ENCODE results near the gene SHKBP1. TPM values are rescaled to one million over a fixed set of nuclear protein-coding genes. Genes with fewer than 3 reads are reported as not detected.

SHKBP1 gene
- total and polyA plus RNA-seq, 10 of the 15 experiments (the other 5 are each of a cell fraction or from before 2014, with no cell fraction given) = 2.3 to 123 (median 67.0) TPM

GRCh38 chr19:40605216-40605971 lies 28.7 kb downstream of the SHKBP1 start (continued):
- TF ChIP-seq MAX (IDR thresholded peaks at IDR 0.05; ENCODE audit: low read depth, low read length) (peak; percentile 59), PML (IDR thresholded peaks at IDR 0.05; ENCODE audit: low read length) (no peak), ZNF687 (IDR thresholded peaks at IDR 0.05) (peak; percentile 80), SUZ12 (IDR thresholded peaks at IDR 0.05; ENCODE audit: unreplicated experiment) (no peak), ZNF384 (IDR thresholded peaks at IDR 0.05; ENCODE audit: borderline replicate concordance, low read depth, low read length) (no peak), RBBP5 (conservative IDR thresholded peaks at IDR 0.05) (no peak), MXI1 (IDR thresholded peaks at IDR 0.05; ENCODE audit: low read depth, low read length) (peak; percentile 77), IKZF2 (IDR thresholded peaks at IDR 0.05) (peak in 1 of 2 experiments; percentile 27; a peak in 2 of 4 replicates), BACH1 (IDR thresholded peaks at IDR 0.05; ENCODE audit: borderline replicate concordance) (peak; percentile 18; the same call in 1 of the 2 replicates), ZNF207 (IDR thresholded peaks at IDR 0.05; ENCODE audit: borderline replicate concordance) (peak; percentile 69; the same call in 1 of the 2 replicates), RB1 (IDR thresholded peaks at IDR 0.05; ENCODE audit: borderline replicate concordance) (0 out of 2 replicates have a peak, but pooled peaks have one; percentile 33), PBX3 (IDR thresholded peaks at IDR 0.05; ENCODE audit: insufficient replicate concordance, low read depth, low read length) (no peak), TCF12 (IDR thresholded peaks at IDR 0.05; ENCODE audit: low read depth, low read length) (0 out of 2 replicates have a peak, but pooled peaks have one; percentile 22), NFXL1 (IDR thresholded peaks at IDR 0.05; ENCODE audit: borderline replicate concordance) (0 out of 2 replicates have a peak, but pooled peaks have one; percentile 41), RFX5 (IDR thresholded peaks at IDR 0.05; ENCODE audit: low read depth, low read length) (no peak), BHLHE40 (IDR thresholded peaks at IDR 0.05; ENCODE audit: borderline replicate concordance in 1 of 2, low read depth in 2 of 2, low read length in 1 of 2) (peak in 1 of 2 experiments; percentile 59; a peak in 2 of 4 replicates), ZBTB4 (CRISPR knock-in tag; IDR thresholded peaks at IDR 0.05) (no peak), GATAD2B (conservative IDR thresholded peaks at IDR 0.05; ENCODE audit: low read depth) (peak; percentile 88), POLR2A (IDR thresholded peaks at IDR 0.05; ENCODE audit: low read depth, low read length) (peak; percentile 52; the same call in 1 of the 2 replicates), YBX1 (IDR thresholded peaks at IDR 0.05) (no peak), CREB1 (IDR thresholded peaks at IDR 0.05; ENCODE audit: low read depth) (0 out of 2 replicates have a peak, but pooled peaks have one; percentile 13)
